ENCODE results near the gene SH3D19. TPM values are rescaled to one million over a fixed set of nuclear protein-coding genes. Genes with fewer than 3 reads are reported as not detected.
"Not testable (repeated sequence)": the region's sequence is repeated elsewhere in the genome, so short reads cannot be mapped to it uniquely, and the experiment has no call there.

Gene SH3D19
- total RNA-seq, 1 donor from 2014 or later, result 4.9 TPM

DNA sequence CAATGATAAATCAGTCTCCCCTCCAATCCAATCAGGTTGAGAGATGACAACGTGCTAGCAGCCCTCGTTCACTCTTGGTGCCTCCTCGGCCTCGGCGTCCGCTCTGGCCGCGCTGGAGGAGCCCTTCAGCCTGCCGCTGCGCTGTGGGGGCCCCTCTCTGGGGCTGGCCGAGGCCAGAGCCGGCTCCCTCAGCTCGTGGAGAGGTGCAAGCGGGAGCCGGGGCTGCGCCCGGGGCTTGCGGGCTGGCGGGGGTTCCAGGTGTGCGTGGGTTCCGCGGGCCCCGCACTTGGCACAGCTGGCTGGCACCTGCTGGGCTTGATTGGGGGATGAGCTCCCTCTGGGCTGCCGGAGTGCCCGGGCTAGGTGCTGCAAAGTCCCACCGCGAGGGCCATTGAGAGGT lies 89.4 kb downstream of the SH3D19 start:
- Mint-ChIP-seq H3K4me3 (ENCODE audit: unreplicated experiment) (no peak overlapping the region), H3K27ac (ENCODE audit: unreplicated experiment) (no peak overlapping the region), H3K4me1 (ENCODE audit: low read depth, unreplicated experiment) (no peaks in the 10 kb centered on the region), H3K9me3 (ENCODE audit: unreplicated experiment) (no peaks in the 10 kb centered on the region), H3K27me3 (ENCODE audit: unreplicated experiment) (no peaks in the 10 kb centered on the region), H3K36me3 (ENCODE audit: unreplicated experiment) (no peaks in the 10 kb centered on the region)
- TF ChIP-seq, protein P1, sequence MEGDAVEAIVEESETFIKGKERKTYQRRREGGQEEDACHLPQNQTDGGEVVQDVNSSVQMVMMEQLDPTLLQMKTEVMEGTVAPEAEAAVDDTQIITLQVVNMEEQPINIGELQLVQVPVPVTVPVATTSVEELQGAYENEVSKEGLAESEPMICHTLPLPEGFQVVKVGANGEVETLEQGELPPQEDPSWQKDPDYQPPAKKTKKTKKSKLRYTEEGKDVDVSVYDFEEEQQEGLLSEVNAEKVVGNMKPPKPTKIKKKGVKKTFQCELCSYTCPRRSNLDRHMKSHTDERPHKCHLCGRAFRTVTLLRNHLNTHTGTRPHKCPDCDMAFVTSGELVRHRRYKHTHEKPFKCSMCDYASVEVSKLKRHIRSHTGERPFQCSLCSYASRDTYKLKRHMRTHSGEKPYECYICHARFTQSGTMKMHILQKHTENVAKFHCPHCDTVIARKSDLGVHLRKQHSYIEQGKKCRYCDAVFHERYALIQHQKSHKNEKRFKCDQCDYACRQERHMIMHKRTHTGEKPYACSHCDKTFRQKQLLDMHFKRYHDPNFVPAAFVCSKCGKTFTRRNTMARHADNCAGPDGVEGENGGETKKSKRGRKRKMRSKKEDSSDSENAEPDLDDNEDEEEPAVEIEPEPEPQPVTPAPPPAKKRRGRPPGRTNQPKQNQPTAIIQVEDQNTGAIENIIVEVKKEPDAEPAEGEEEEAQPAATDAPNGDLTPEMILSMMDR (IDR thresholded peaks at IDR 0.05; ENCODE audit: partially characterized antibody, unreplicated experiment), result no peak
- DNase-seq, result no peak

DNA sequence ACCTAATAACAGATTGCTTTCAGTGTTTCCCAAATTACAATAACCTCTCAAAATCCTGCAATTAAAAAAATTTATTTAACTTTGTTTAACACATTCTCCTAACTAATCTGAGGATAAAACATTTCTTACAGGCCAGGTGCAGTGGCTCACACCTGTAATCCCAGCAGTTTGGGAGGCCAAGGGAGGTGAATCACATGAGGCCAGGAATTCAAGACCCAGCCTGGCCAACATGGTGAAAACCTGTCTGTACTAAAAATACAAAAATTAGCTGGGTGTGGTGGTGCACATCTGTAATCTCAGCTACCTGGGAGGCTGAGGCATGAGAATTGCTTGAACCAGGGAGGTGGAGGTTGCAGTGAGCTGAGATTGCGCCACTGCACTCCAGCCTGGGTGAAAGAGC lies 90.0 kb downstream of the SH3D19 start:
- H3K9me3 Mint-ChIP-seq (ENCODE audit: unreplicated experiment); DNase-seq; H3K4me1 Mint-ChIP-seq (ENCODE audit: low read depth, unreplicated experiment); H3K36me3 Mint-ChIP-seq (ENCODE audit: unreplicated experiment); H3K4me3 Mint-ChIP-seq (ENCODE audit: unreplicated experiment); H3K27ac Mint-ChIP-seq (ENCODE audit: unreplicated experiment); H3K27me3 Mint-ChIP-seq (ENCODE audit: unreplicated experiment): not testable (repeated sequence)

DNA sequence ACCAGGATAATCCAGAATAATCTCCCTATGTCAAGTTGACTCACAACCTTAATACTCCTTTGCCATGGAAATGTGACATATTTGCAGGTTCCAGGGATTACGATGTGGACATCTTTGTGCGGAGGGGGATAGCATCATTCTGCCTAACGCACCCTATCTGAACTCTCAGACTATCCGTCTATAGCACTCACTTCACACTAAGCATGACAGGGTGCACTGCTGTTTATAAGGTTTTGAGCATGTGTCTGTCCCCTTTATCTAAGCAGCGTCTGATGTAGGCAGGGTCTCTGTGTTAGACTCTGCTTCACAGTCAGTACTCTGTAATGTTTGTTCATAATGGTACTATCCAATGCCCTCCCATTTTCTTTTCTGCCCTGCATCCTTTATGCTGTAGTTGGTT lies 91.8 kb downstream of the SH3D19 start:
- H3K4me1 Mint-ChIP-seq (ENCODE audit: low read depth, unreplicated experiment), result no peaks in the 10 kb centered on the region
- no peaks in the 10 kb centered on the region for H3K27me3 Mint-ChIP-seq (ENCODE audit: unreplicated experiment)
- no peaks in the 10 kb centered on the region for H3K36me3 Mint-ChIP-seq (ENCODE audit: unreplicated experiment)
- no peak for DNase-seq
- TF ChIP-seq, protein P1 (IDR thresholded peaks at IDR 0.05; ENCODE audit: partially characterized antibody, unreplicated experiment), result no peak
- no peak overlapping the region for H3K4me3 Mint-ChIP-seq (ENCODE audit: unreplicated experiment)
- H3K27ac Mint-ChIP-seq (ENCODE audit: unreplicated experiment), result no peak overlapping the region
- no peaks in the 10 kb centered on the region for H3K9me3 Mint-ChIP-seq (ENCODE audit: unreplicated experiment)

DNA sequence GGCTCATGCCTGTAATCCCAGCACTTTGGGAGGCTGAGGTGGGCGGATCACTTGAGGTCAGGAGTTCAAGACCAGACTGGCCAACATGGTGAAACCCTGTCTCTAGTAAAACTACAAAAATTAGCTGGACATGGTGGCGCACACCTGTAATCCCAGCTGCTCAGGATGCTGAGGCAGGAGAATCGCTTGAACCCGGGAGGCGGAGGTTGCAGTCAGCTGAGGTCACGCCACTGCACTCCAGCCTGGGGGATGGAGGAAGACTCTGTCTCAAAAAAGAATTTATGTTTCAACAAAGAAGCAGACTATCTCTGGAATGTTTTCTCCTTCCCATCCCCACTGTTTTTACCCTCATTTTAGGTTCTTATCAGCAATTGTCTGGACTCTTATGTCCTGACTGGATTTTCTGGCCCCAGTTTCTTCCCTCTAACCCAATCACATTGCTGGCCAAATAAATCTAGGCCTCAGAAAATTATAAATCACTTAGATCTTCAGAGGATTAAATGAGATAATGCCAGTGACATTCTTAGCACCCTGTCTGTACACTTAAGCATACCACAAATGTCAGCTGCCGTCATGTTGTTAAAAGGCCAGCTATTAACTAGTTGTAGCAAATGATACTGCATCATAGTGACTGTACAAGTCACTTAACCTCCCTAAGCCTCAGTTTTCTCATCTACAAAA lies 93.3 kb downstream of the SH3D19 start:
- Mint-ChIP-seq H3K36me3 (ENCODE audit: unreplicated experiment) (no peaks in the 10 kb centered on the region), H3K27me3 (ENCODE audit: unreplicated experiment) (no peaks in the 10 kb centered on the region), H3K9me3 (ENCODE audit: unreplicated experiment) (no peaks in the 10 kb centered on the region), H3K4me3 (ENCODE audit: unreplicated experiment) (no peak overlapping the region), H3K4me1 (ENCODE audit: low read depth, unreplicated experiment) (no peaks in the 10 kb centered on the region), H3K27ac (ENCODE audit: unreplicated experiment) (no peak overlapping the region)
- no peak for DNase-seq
- TF ChIP-seq, protein P1 (IDR thresholded peaks at IDR 0.05; ENCODE audit: partially characterized antibody, unreplicated experiment), result no peak

DNA sequence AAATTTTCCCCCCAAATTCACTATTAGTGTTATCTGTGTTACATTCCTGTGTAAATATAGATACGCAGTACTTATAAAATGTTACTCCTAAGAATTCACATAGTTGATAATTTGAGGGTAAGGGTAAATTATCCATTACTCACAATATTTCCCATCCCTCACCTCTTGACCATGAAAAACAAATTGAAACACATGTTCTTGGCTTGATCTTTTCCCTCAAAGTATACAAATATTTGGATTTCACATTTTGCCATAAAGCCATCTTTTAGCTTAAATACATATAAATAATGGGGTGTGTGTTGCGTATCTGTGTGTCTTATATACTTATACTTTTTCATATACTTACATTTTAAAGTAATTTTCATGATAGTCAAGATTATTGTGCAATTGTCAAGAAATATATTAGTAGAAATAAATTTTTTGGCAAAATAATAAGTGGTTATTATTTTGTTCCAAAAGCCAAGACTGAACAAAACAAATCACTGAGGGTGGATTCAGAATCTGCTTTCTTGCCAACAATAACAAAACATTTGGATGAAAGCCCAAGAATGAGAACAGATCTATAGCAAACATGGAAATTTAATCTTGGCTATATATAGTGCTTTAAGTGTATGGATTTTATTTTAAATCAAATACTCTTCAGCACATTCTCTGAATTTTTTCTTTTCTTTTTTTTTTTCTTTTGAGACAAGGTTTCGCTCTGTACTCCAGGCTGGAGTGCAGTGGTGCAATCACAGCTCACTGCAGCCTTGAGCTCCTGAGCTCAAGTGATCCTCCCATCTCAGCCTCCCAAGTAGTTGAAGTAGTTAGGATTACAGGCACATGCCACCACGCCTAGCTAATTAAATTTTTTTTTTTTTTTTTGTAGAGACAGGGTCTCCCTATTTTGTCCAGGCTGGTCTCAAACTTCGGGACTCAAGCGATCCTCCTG lies 97.0 kb downstream of the SH3D19 start:
- Mint-ChIP-seq H3K27me3 (ENCODE audit: unreplicated experiment) (no peaks in the 10 kb centered on the region), H3K36me3 (ENCODE audit: unreplicated experiment) (no peaks in the 10 kb centered on the region), H3K9me3 (ENCODE audit: unreplicated experiment) (no peaks in the 10 kb centered on the region), H3K4me3 (ENCODE audit: unreplicated experiment) (no peak overlapping the region), H3K27ac (ENCODE audit: unreplicated experiment) (no peak overlapping the region), H3K4me1 (ENCODE audit: low read depth, unreplicated experiment) (no peaks in the 10 kb centered on the region)
- TF ChIP-seq, protein P1 (IDR thresholded peaks at IDR 0.05; ENCODE audit: partially characterized antibody, unreplicated experiment), result no peak
- no peak for DNase-seq

Measured in glutamatergic neuron (in vitro differentiated cells).